Choroid plexus epithelial cell (primary cell): ENCODE results near the gene CNPY3.
A peak's percentile ranks its signal among the peaks of the same experiment; 100 is the strongest.

Experiments used
- DNase-seq: peaks from one replicate; pipeline ENCODE4 v3.0.0-alpha.2; 2010; ENCODE audit warnings: low read depth
- H3K4me3 ChIP-seq: 2 replicates; pipeline ENCODE4 v1.5.1; 2011; ENCODE audit warnings: low read depth, mild to moderate bottlenecking, control low read depth, low read length, moderate library complexity
- CTCF ChIP-seq: conservative IDR thresholded peaks from 2 replicates; pipeline ENCODE4 v1.5.1; 2011; ENCODE audit warnings: low read depth, mild to moderate bottlenecking, control low read depth, inconsistent platforms, low read length, moderate library complexity

Gene CNPY3

DNA sequence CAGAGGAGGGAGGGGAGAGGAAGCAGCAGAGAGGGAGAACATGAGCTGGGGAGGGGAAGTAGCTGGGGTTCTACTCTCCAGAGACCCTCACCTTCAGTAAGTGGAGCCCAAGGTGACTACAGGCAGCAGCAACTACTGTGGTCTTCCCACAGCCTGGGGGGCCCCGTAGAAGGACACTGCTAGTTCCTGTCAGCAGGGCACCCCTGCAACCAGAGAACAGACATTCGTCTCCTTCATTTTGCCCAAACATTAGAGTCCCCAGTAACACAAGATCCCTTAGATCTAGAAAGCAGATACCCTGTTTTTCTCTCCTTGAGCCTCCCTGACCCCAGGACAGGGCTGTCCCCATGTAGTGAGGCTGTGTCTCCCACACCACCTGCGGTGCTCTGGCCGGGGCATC lies 39.5 kb downstream of the CNPY3 start:
- H3K4me3 ChIP-seq = no peak overlapping the region
- no peak for DNase-seq
- TF ChIP-seq CTCF = no peak

DNA sequence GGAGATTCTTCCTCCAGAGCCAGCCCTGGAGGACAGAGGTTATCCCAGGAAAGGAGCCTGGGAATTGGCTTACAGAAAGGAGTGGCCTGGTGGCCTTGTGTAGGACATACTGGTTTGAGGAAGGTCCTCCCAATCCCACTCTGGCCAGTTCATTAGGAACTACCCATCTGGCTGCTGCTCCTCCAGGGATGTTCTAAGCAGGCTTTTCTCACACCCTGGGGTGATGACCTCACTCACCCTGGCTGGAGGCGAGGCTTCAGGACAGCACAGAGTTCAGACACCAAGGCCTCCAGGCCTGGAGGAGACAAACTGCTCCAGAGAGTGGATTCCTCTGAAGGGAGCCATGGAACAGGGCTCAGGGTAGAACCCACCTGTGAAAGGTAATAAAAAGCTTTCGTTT lies 40.2 kb downstream of the CNPY3 start:
- TF ChIP-seq CTCF = no peak
- no peak overlapping the region for H3K4me3 ChIP-seq
- no peak for DNase-seq

GRCh38 chr6:42969934-42970333 lies 40.7 kb downstream of the CNPY3 start:
- no peak for TF ChIP-seq CTCF
- H3K4me3 ChIP-seq = no peak overlapping the region
- no peak for DNase-seq

DNA sequence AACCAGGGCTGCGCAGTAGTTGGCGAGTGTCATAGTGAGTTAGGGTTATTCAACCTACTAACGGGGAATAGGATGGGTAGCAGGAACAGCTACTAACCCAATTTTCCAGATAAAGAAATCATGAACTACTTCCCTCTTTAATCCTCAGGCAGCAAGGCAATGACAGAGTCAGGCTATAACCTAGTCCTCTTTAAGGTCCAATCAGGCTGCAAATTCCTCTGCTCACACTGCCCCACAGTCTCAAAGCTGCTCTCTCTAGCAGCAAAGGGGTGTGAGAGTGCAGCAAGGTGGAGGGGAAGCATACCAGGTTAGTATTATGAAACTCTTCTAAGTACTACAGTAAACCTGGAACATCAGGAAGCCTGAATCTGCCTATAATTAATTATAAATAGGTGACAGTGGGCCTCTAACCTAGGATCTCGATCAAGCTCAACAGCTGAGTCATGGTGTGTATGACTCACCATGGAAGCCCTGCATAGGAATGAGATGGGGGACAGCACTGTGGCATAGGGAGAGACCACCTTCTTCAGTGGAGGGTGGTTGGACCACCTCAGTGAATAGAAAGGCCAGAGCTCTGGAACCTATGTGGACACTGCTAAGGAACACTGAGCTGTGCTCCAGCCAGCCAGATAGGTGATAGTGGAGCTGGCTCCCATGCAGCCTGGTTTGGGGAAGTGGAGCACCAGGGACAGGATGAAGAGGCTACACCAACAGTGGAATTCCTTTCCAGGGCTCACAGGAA lies 41.8 kb downstream of the CNPY3 start:
- peak; percentile 19 for DNase-seq
- H3K4me3 ChIP-seq = no peak overlapping the region
- TF ChIP-seq CTCF = no peak

DNA sequence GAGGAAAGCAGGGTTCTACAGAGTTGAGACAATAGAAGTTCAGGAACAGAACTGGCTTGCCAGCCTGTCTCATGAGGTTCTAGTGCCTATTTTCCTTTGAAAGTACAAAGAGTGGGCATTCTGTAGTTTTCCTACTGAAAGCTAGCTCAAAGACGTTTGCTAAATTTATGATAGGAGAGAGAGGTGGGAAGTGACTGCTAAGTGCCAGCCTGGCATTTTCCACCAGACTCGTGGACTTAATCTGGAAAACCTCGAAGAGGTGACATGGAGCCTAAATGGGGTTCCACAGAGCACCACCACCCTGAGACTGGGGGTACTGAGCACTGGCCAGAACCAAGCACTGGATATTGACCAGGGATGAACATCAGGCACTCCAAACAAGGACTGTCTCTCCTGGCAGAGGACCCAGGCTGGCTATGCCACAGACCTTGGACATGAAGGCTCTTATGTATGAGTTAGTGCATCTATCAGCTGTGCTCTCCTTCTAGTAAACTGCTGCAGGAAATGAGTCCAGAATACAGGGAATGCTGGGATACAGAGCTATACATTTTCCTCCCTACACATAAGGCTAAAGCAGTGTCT lies 42.6 kb downstream of the CNPY3 start:
- TF ChIP-seq CTCF = no peak
- no peak overlapping the region for H3K4me3 ChIP-seq
- DNase-seq = no peak

DNA sequence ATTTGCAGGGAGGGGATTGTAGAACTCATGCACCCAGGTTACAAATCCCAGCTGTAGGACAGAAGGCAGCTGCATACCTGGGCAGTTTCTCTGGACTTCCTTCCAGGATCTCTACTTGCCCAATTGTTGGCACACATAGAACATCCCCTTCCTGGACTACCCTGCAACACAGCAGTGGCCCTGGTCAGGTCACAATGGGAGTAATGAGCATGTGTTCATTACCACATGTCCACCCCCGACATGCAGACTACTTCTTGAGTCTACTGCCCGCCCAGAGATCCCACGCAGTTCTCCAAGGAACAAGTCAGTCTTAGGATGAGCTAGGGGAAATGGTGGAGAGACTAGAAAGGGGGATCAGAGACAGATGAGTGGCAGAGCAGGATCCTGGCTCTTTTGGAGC lies 44.6 kb downstream of the CNPY3 start:
- no peak overlapping the region for H3K4me3 ChIP-seq
- DNase-seq = no peak
- TF ChIP-seq CTCF = no peak
